ENCODE data around the gene RPL5.

Gene RPL5

DNA sequence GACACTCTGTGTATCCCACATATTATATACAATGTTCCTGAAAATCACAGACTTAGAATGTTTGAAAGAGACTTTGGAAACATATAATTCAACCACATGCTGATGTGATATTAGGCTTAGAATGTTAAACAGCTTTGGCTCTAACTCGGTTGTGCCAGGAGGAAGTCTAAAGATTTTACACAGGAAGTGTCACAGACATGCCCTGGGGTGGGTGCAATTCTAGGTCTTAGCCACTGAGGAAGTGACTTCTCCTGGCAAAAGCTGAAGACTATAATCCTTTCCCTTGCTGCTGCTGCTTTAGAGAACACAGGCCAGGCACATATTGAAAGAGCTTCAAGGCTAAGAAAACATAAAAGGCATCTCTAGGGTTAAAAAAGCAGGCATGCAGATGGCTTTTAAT lies 51.0 kb downstream of the RPL5 start:
- no peak overlapping the region for H3K27ac ChIP-seq
- TF ChIP-seq, protein P1, sequence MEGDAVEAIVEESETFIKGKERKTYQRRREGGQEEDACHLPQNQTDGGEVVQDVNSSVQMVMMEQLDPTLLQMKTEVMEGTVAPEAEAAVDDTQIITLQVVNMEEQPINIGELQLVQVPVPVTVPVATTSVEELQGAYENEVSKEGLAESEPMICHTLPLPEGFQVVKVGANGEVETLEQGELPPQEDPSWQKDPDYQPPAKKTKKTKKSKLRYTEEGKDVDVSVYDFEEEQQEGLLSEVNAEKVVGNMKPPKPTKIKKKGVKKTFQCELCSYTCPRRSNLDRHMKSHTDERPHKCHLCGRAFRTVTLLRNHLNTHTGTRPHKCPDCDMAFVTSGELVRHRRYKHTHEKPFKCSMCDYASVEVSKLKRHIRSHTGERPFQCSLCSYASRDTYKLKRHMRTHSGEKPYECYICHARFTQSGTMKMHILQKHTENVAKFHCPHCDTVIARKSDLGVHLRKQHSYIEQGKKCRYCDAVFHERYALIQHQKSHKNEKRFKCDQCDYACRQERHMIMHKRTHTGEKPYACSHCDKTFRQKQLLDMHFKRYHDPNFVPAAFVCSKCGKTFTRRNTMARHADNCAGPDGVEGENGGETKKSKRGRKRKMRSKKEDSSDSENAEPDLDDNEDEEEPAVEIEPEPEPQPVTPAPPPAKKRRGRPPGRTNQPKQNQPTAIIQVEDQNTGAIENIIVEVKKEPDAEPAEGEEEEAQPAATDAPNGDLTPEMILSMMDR (conservative IDR thresholded peaks at IDR 0.05), result no peak
- TF ChIP-seq ZFX (IDR thresholded peaks at IDR 0.05), result no peak

DNA sequence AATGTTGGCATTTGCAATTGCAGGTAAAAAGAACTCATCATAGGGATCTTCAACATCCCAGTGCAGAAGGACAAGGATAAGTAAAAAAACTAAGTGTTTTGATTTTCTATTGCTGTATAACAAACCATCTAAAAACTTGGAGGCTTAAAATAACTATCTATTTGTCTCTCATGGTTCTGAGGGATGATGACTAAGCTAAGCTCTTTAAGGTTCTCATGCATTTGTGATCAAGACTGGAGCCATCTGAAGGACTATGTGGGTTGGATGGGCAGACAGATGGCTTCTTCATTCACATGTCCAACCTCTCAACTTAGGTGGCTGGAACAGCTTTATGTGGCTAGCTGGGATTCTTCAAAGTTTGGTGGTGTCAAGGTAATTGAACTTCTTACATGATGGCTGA lies 51.5 kb downstream of the RPL5 start:
- TF ChIP-seq, protein P1 (conservative IDR thresholded peaks at IDR 0.05), result no peak
- TF ChIP-seq ZFX (IDR thresholded peaks at IDR 0.05), result no peak
- no peak overlapping the region for H3K27ac ChIP-seq

DNA sequence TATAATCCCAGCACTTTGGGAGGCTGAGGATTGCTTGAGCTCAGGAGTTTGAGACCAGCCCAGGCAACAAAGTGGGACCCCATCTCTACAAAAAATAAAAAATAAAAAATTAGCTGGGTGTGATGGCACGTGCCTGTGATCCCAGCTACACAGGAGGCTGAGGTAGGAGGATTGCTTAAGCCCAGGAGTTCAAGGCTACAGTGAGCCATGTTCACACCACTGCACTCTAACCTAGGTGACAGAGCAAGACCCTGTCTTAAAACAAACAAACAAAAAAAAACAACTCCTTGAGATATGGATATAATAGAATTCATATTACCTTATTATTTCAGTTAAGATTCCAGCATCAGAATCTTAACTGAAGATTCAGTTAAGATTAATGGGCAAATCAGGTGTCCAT lies 52.4 kb downstream of the RPL5 start:
- no peak for TF ChIP-seq ZFX (IDR thresholded peaks at IDR 0.05)
- TF ChIP-seq, protein P1 (conservative IDR thresholded peaks at IDR 0.05), result no peak
- H3K27ac ChIP-seq, result no peak overlapping the region

DNA sequence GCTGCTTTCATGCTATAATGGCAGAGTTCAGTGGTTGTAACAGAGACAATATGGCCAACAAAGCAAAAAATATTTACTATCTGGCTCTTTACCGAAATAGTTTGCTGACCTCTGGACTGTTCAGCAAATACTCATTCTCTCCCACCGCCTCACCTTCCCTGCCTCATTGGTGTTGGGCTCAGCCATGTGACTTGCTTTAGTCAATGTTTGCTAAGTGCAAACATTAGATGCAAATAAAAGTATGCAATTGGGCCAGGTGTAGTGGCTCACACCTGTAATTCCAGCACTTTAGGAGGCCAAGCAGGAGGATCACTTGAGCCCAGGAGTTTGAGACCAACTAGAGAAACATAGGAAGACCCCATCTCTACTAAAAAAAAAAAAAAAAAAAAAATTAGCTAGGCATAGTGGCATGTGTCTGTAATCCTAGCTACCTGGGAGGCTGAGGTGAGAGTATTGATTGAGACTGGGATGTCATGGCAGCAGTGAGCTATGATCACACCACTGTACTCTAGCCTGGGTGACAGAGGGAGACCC lies 55.1 kb downstream of the RPL5 start:
- TF ChIP-seq ZFX (IDR thresholded peaks at IDR 0.05), result no peak
- TF ChIP-seq, protein P1 (conservative IDR thresholded peaks at IDR 0.05), result no peak
- H3K27ac ChIP-seq, result no peak overlapping the region

DNA sequence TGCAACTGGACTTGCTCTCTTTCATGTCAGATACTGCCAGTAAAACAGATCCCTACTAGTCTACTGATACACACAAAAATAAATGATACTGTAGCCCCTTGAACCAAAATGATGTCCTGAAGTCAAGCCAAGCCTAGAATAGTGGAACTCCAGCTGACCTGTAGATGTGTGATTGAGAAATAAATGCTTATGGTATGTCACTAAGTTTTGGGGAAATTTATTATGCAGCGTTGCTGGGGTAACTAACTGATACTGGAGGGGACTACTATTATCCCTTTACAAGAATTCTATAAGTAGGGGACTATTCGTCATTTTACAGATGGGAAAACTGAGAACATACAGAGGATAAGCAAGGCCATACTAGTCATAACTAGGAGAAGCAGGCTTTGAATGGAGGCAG lies 55.6 kb downstream of the RPL5 start:
- no peak overlapping the region for H3K27ac ChIP-seq
- no peak for TF ChIP-seq ZFX (IDR thresholded peaks at IDR 0.05)
- TF ChIP-seq, protein P1 (conservative IDR thresholded peaks at IDR 0.05), result no peak

All from C4-2B (cell line).